ENCODE results near the gene GNG7. TPM values are rescaled to one million over a fixed set of nuclear protein-coding genes. Genes with fewer than 3 reads are reported as not detected.

The GNG7 gene
- polyA plus RNA-seq, 4 donors: 0.99 to 3.5 (median 2.6) TPM; not detected in 1

DNA sequence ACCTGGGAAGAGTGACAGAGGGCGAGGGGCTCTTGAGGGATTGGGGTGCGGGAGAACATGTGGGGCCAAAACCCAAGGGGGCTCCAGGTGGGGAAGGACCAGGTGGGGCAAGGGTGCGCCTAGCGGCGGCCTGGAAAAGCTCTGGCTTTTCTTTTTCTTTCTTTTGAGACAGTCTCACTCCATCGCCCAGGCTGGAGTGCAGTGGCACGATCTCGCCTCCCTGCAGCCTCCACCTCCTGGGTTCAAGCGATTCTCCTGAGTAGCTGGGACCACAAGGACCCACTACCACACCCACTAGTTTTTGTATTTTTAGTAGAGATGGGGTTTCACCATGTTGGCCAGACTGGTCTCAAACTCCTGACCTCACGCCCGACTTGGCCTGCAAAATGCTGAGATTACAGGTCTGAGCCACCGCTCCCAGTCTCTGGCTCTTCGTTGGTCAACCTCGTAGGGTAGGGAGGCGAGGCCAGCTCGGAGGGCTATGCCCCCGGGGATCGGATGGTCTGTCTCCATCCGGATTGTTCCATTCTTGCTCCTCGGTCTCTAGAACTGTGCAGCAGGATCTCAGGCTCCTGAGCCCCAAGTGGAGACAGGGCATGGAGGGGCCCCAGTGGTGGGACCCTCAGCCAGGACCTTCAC, 222.8 kb downstream of the GNG7 start:
- DNase-seq (no peak), FAIRE-seq (no peak)
- 49 to 64% (median 61%) methylated on average over 20 of the region's 20 CpGs for WGBS, 3 donors
- peaks cover 3 to 30% of the 10 kb centered on the region in 2 donors for H3K9me3 ChIP-seq (ENCODE audit: control insufficient read depth in 2 of 2, insufficient read depth in 1 of 2, low read depth in 1 of 2, low read length in 1 of 2)
- H3K4me3 ChIP-seq (ENCODE audit: low read depth in 1 of 3, low read length in 3 of 3): peak overlapping the region in 1 of 3 donors; percentile 66
- H3K36me3 ChIP-seq (ENCODE audit: control insufficient read depth in 3 of 3, insufficient read depth in 2 of 3, low read depth in 1 of 3, low read length in 3 of 3): no peaks in the 10 kb centered on the region
- peaks cover 4 to 39% (median 4%) of the 10 kb centered on the region in 3 donors for H3K4me1 ChIP-seq (ENCODE audit: control insufficient read depth in 3 of 3, insufficient read depth in 2 of 3, low read depth in 1 of 3, low read length in 2 of 3)
- no peak overlapping the region for H3K27ac ChIP-seq (ENCODE audit: low read depth in 1 of 3, low read length in 2 of 3)
- peaks cover 0 to 61% (median 0%) of the 10 kb centered on the region in 3 donors for H3K27me3 ChIP-seq (ENCODE audit: control insufficient read depth in 3 of 3, insufficient read depth in 3 of 3, low read length in 3 of 3)

GRCh38 chr19:2478756-2479555, 223.5 kb downstream of the GNG7 start:
- H3K36me3 ChIP-seq (ENCODE audit: control insufficient read depth in 3 of 3, insufficient read depth in 2 of 3, low read depth in 1 of 3, low read length in 3 of 3): no peaks in the 10 kb centered on the region
- DNase-seq: peak; percentile 61 to 63
- H3K4me3 ChIP-seq (ENCODE audit: low read depth in 1 of 3, low read length in 3 of 3): peak overlapping the region; percentile 34 to 82 (median 66)
- peak overlapping the region in 2 of 3 donors; percentile 56 to 93 for H3K27ac ChIP-seq (ENCODE audit: low read depth in 1 of 3, low read length in 2 of 3)
- peaks cover 4 to 40% (median 4%) of the 10 kb centered on the region in 3 donors for H3K4me1 ChIP-seq (ENCODE audit: control insufficient read depth in 3 of 3, insufficient read depth in 2 of 3, low read depth in 1 of 3, low read length in 2 of 3)
- peaks cover 0 to 59% (median 0%) of the 10 kb centered on the region in 3 donors for H3K27me3 ChIP-seq (ENCODE audit: control insufficient read depth in 3 of 3, insufficient read depth in 3 of 3, low read length in 3 of 3)
- no peak for FAIRE-seq
- 1 to 3% (median 2%) methylated on average over 38 to 39 of the region's 39 CpGs for WGBS, 3 donors
- peaks cover 3 to 24% of the 10 kb centered on the region in 2 donors for H3K9me3 ChIP-seq (ENCODE audit: control insufficient read depth in 2 of 2, insufficient read depth in 1 of 2, low read depth in 1 of 2, low read length in 1 of 2)

GRCh38 chr19:2478278-2478755, 224.2 kb downstream of the GNG7 start:
- no peaks in the 10 kb centered on the region for H3K36me3 ChIP-seq (ENCODE audit: control insufficient read depth in 3 of 3, insufficient read depth in 2 of 3, low read depth in 1 of 3, low read length in 3 of 3)
- peaks cover 4 to 40% (median 4%) of the 10 kb centered on the region in 3 donors for H3K4me1 ChIP-seq (ENCODE audit: control insufficient read depth in 3 of 3, insufficient read depth in 2 of 3, low read depth in 1 of 3, low read length in 2 of 3)
- WGBS, 3 donors: 0 to 2% (median 2%) methylated on average over 20 of the region's 20 CpGs
- peak overlapping the region in 2 of 3 donors; percentile 56 to 93 for H3K27ac ChIP-seq (ENCODE audit: low read depth in 1 of 3, low read length in 2 of 3)
- FAIRE-seq: no peak
- H3K9me3 ChIP-seq (ENCODE audit: control insufficient read depth in 2 of 2, insufficient read depth in 1 of 2, low read depth in 1 of 2, low read length in 1 of 2): peaks cover under 1 to 17% of the 10 kb centered on the region in 2 donors
- H3K4me3 ChIP-seq (ENCODE audit: low read depth in 1 of 3, low read length in 3 of 3): peak overlapping the region; percentile 34 to 89 (median 82)
- DNase-seq: peak; percentile 72 to 79
- H3K27me3 ChIP-seq (ENCODE audit: control insufficient read depth in 3 of 3, insufficient read depth in 3 of 3, low read length in 3 of 3): peaks cover 0 to 59% (median 0%) of the 10 kb centered on the region in 3 donors

- Histone ChIP-seq H3K4me3 (ENCODE audit: low read depth in 1 of 3, low read length in 3 of 3) (peak overlapping the region; percentile 70 to 89 (median 82)), H3K9me3 (ENCODE audit: control insufficient read depth in 2 of 2, insufficient read depth in 1 of 2, low read depth in 1 of 2, low read length in 1 of 2) (peaks cover 0 to 12% of the 10 kb centered on the region in 2 donors), H3K36me3 (ENCODE audit: control insufficient read depth in 3 of 3, insufficient read depth in 2 of 3, low read depth in 1 of 3, low read length in 3 of 3) (no peaks in the 10 kb centered on the region), H3K27ac (ENCODE audit: low read depth in 1 of 3, low read length in 2 of 3) (peak overlapping the region in 2 of 3 donors; percentile 27 to 57), H3K4me1 (ENCODE audit: control insufficient read depth in 3 of 3, insufficient read depth in 2 of 3, low read depth in 1 of 3, low read length in 2 of 3) (peaks cover 4 to 40% (median 4%) of the 10 kb centered on the region in 3 donors), H3K27me3 (ENCODE audit: control insufficient read depth in 3 of 3, insufficient read depth in 3 of 3, low read length in 3 of 3) (peaks cover 0 to 59% (median 0%) of the 10 kb centered on the region in 3 donors)
- DNase-seq (peak in 1 of 2 donors; percentile 27), FAIRE-seq (no peak)
- WGBS, 3 donors: 23 to 26% (median 24%) methylated on average over 17 to 21 of the region's 21 CpGs
Observed at GRCh38 chr19:2477732-2478191, 224.7 kb downstream of the GNG7 start.

- H3K4me3 ChIP-seq (ENCODE audit: low read depth in 1 of 3, low read length in 3 of 3): peak overlapping the region; percentile 70 to 89 (median 82)
- H3K27ac ChIP-seq (ENCODE audit: low read depth in 1 of 3, low read length in 2 of 3): peak overlapping the region in 2 of 3 donors; percentile 53 to 89
- no peak for FAIRE-seq
- peaks cover 4 to 40% (median 4%) of the 10 kb centered on the region in 3 donors for H3K4me1 ChIP-seq (ENCODE audit: control insufficient read depth in 3 of 3, insufficient read depth in 2 of 3, low read depth in 1 of 3, low read length in 2 of 3)
- no peaks in the 10 kb centered on the region for H3K36me3 ChIP-seq (ENCODE audit: control insufficient read depth in 3 of 3, insufficient read depth in 2 of 3, low read depth in 1 of 3, low read length in 3 of 3)
- H3K27me3 ChIP-seq (ENCODE audit: control insufficient read depth in 3 of 3, insufficient read depth in 3 of 3, low read length in 3 of 3): peaks cover 0 to 59% (median 0%) of the 10 kb centered on the region in 3 donors
- DNase-seq: peak; percentile 50 to 59
- peaks cover 0 to 7% of the 10 kb centered on the region in 2 donors for H3K9me3 ChIP-seq (ENCODE audit: control insufficient read depth in 2 of 2, insufficient read depth in 1 of 2, low read depth in 1 of 2, low read length in 1 of 2)
- WGBS, 3 donors: 2 to 3% (median 2%) methylated on average over 20 to 27 of the region's 27 CpGs
Observed at GRCh38 chr19:2477141-2477710, 225.3 kb downstream of the GNG7 start.

- Histone ChIP-seq H3K36me3 (ENCODE audit: control insufficient read depth in 3 of 3, insufficient read depth in 2 of 3, low read depth in 1 of 3, low read length in 3 of 3) (no peaks in the 10 kb centered on the region), H3K27me3 (ENCODE audit: control insufficient read depth in 3 of 3, insufficient read depth in 3 of 3, low read length in 3 of 3) (peaks cover 0 to 58% (median 0%) of the 10 kb centered on the region in 3 donors), H3K9me3 (ENCODE audit: control insufficient read depth in 2 of 2, insufficient read depth in 1 of 2, low read depth in 1 of 2, low read length in 1 of 2) (peaks cover 0 to 3% of the 10 kb centered on the region in 2 donors), H3K4me3 (ENCODE audit: low read depth in 1 of 3, low read length in 3 of 3) (peak overlapping the region; percentile 70 to 89 (median 82)), H3K27ac (ENCODE audit: low read depth in 1 of 3, low read length in 2 of 3) (peak overlapping the region; percentile 53 to 89 (median 64)), H3K4me1 (ENCODE audit: control insufficient read depth in 3 of 3, insufficient read depth in 2 of 3, low read depth in 1 of 3, low read length in 2 of 3) (peaks cover 4 to 40% (median 4%) of the 10 kb centered on the region in 3 donors)
- DNase-seq: peak in 1 of 2 donors; percentile 41
- no peak for FAIRE-seq
- WGBS, 3 donors: 0 to 1% (median 1%) methylated on average over 28 to 42 of the region's 42 CpGs
Observed at GRCh38 chr19:2476451-2477140, 225.9 kb downstream of the GNG7 start.

DNA sequence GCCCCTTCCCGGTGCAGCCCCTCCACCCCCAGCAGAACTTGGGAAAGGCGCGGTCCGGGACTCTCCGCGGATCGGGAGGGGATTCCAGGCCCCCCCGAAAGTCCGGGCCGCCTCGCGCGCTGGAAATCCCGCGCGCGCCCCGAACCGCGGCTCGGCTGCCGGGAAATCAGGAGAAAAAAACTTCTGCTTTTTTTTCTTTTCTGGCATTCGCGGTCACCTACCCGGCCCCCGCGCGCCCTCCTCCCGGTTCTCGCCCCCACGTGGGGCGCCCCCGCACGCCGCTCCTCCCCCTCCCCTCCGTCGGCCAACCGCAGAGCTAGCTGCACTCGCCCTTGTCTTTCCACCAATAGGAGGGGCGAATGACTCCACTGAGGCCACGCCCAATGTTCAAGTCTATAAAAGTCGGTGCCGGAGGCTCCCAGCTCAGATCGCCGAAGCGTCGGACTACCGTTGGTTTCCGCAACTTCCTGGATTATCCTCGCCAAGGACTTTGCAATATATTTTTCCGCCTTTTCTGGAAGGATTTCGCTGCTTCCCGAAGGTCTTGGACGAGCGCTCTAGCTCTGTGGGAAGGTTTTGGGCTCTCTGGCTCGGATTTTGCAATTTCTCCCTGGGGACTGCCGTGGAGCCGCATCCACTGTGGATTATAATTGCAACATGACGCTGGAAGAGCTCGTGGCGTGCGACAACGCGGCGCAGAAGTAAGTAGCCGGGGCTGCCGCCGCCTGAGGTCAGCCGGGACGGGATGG, 226.6 kb downstream of the GNG7 start, which contains the start of gene GADD45B:
GADD45B (plus strand) TSS at position 426 of the 749 bp plus-strand sequence; CDS start at position 658, 232 bp downstream.
- Histone ChIP-seq H3K4me3 (ENCODE audit: low read depth in 1 of 3, low read length in 3 of 3) (peak within 1 kb of the TSS; percentile 70 to 89 (median 82)), H3K27me3 (ENCODE audit: control insufficient read depth in 3 of 3, insufficient read depth in 3 of 3, low read length in 3 of 3) (peaks cover 0 to 56% (median 0%) of the 10 kb centered on the region in 3 donors), H3K27ac (ENCODE audit: low read depth in 1 of 3, low read length in 2 of 3) (peak within 1 kb of the TSS; percentile 53 to 89 (median 64)), H3K9me3 (ENCODE audit: control insufficient read depth in 2 of 2, insufficient read depth in 1 of 2, low read depth in 1 of 2, low read length in 1 of 2) (no peaks in the 10 kb centered on the region), H3K4me1 (ENCODE audit: control insufficient read depth in 3 of 3, insufficient read depth in 2 of 3, low read depth in 1 of 3, low read length in 2 of 3) (peaks cover 4 to 40% (median 4%) of the 10 kb centered on the region in 3 donors), H3K36me3 (ENCODE audit: control insufficient read depth in 3 of 3, insufficient read depth in 2 of 3, low read depth in 1 of 3, low read length in 3 of 3) (no peaks in the 10 kb centered on the region)
- FAIRE-seq: no peak
- DNase-seq: peak; percentile 96 to 97
- WGBS, 3 donors: 0 to 1% (median 0%) methylated on average over 54 to 70 of the region's 70 CpGs

Data from small intestine (tissue), 7 donors.